Sigmoid colon (tissue), 7 donors: ENCODE measurements around the gene AMOT. TPM values are rescaled to one million over a fixed set of nuclear protein-coding genes. Genes with fewer than 3 reads are reported as not detected.

ENCODE experiments used
- DNase-seq: peaks from one replicate; pipeline ENCODE4 v3.0.0-alpha.2; 2019
- H3K27ac ChIP-seq, 4 donors: fragments of 200-600 bp; sonication (generic); one replicate each; pipeline ENCODE4 v1.5.1; 2016 to 2019; ENCODE audit warnings: mild to moderate bottlenecking in 1 of 4
- H3K27me3 ChIP-seq, 3 donors: fragments of 200-600 bp; sonication (generic); one replicate each; pipeline ENCODE4 v1.5.1; 2019; ENCODE audit warnings: mild to moderate bottlenecking in 1 of 3
- H3K36me3 ChIP-seq, 4 donors: fragments of 200-600 bp; sonication (generic); one replicate each; pipeline ENCODE4 v1.5.1; 2016 to 2019
- H3K4me1 ChIP-seq, 4 donors: fragments of 200-600 bp; sonication (generic); one replicate each; pipeline ENCODE4 v1.5.1; 2017 to 2019
- H3K4me3 ChIP-seq, 4 donors: fragments of 200-600 bp; sonication (generic); one replicate each; pipeline ENCODE4 v1.5.1; 2017 to 2019; ENCODE audit warnings: mild to moderate bottlenecking in 2 of 4, moderate library complexity in 1 of 4
- H3K9me3 ChIP-seq, 4 donors: fragments of 200-600 bp in 3 of 4; sonication (generic) in 3 of 4; one replicate each; pipeline versions ENCODE4 v1.5.1 to v1.6.1; 2013 to 2019
- CTCF ChIP-seq, 4 experiments: fragments of 450-650 bp in 3 of 4; fragments of 200-600 bp in 1 of 4; IDR thresholded peaks; one replicate each; pipeline ENCODE4 v1.5.1; 2016 to 2019; ENCODE audit warnings: antibody characterized with exemption in 4 of 4, mild to moderate bottlenecking in 3 of 4, moderate library complexity in 2 of 4
- EP300 ChIP-seq, 4 donors: sonication (generic); formaldehyde crosslinking; IDR thresholded peaks; one replicate each; pipeline ENCODE4 v1.6.1; 2017; ENCODE audit warnings: antibody characterized with exemption in 4 of 4
- POLR2A ChIP-seq, 2 donors: fragments of 450-650 bp; IDR thresholded peaks; one replicate each; pipeline ENCODE4 v1.6.1; 2016; ENCODE audit warnings: antibody characterized with exemption in 2 of 2, mild to moderate bottlenecking in 2 of 2, moderate library complexity in 2 of 2
- POLR2AphosphoS5 ChIP-seq, 4 donors: sonication (generic); formaldehyde crosslinking; IDR thresholded peaks; one replicate each; pipeline ENCODE4 v1.6.1; 2017; ENCODE audit warnings: antibody characterized with exemption in 4 of 4
- WGBS, 2 donors: extraction: QIAGEN DNeasy Blood & Tissue Kit; methylation state at CpG; one replicate each; pipeline ENCODE4 v1.1.7; 2013; 5-methylcytosine and 5-hydroxymethylcytosine counted together
- intact Hi-C: fragments of 100-400 bp; cut with DNase I; formaldehyde crosslinking; loops from one replicate; pipeline ENCODE4 v1.15.1; 2023
- polyA plus RNA-seq, 3 donors: library from polyadenylated mRNA; stranded (reverse); fragments of 200-250 nt; gene quantifications; one replicate each; pipeline ENCODE4 v1.2.3, GENCODE V29; 2013
- total RNA-seq, 4 donors: library from RNA; depleted of rRNA; stranded (reverse); fragments of >200 nt; gene quantifications; one replicate each; pipeline ENCODE4 v1.1.0, GENCODE V29; 2016
- donor health status: healthy with polysubstance abuse.
- donor health status: Bipolar disorder and iron deficiency.
- donor health status: healthy.

Gene AMOT
- total and polyA plus RNA-seq, 7 donors: 2.1 to 31.9 (median 14.1) TPM

DNA sequence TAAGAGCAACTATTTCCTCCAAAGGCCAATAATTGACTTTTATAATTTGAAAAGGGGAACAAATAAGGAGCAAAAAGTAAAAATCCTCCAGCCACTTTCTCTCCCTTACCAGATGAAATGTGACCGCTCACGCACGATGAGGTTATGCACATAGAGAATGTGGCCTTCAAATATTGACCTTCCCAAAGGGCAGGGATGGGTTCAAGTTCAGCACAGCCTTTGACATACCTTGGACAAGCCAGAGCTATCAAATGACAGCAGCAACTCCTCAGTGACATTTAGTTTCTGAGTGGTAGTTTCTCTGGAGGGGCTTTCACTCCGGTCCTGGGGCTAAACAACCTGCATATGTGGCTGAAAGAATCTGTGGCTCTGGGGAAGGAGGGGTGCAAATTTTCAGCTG lies 50.7 kb downstream of the AMOT start:
- no peak for DNase-seq
- H3K36me3 ChIP-seq: peaks cover 0 to 8% (median 0%) of the 10 kb centered on the region in 4 donors
- H3K4me3 ChIP-seq: no peak overlapping the region
- no peak overlapping the region for H3K27ac ChIP-seq
- TF ChIP-seq POLR2A (IDR thresholded peaks at IDR 0.05) (no peak), POLR2AphosphoS5 (IDR thresholded peaks at IDR 0.05) (no peak), EP300 (IDR thresholded peaks at IDR 0.05) (no peak), CTCF (IDR thresholded peaks at IDR 0.05) (no peak)
- no peaks in the 10 kb centered on the region for H3K9me3 ChIP-seq
- no peaks in the 10 kb centered on the region for H3K4me1 ChIP-seq
- intact Hi-C loops: no loop called here
- no peaks in the 10 kb centered on the region for H3K27me3 ChIP-seq
- WGBS, 2 donors: 96 to 97% methylated on average over 4 of the region's 4 CpGs

GRCh38 chrX:112786076-112786475 lies 54.6 kb downstream of the AMOT start:
- no peaks in the 10 kb centered on the region for H3K4me1 ChIP-seq
- H3K36me3 ChIP-seq: peaks cover 0 to 4% (median 0%) of the 10 kb centered on the region in 4 donors
- no peak for TF ChIP-seq POLR2A (IDR thresholded peaks at IDR 0.05)
- TF ChIP-seq CTCF (IDR thresholded peaks at IDR 0.05): no peak
- no peak for TF ChIP-seq POLR2AphosphoS5 (IDR thresholded peaks at IDR 0.05)
- TF ChIP-seq EP300 (IDR thresholded peaks at IDR 0.05): no peak
- intact Hi-C loops: no loop called here
- DNase-seq: no peak
- H3K27me3 ChIP-seq: no peaks in the 10 kb centered on the region
- no peak overlapping the region for H3K4me3 ChIP-seq
- H3K27ac ChIP-seq: no peak overlapping the region
- WGBS, 2 donors: 52 to 76% methylated on average over 2 of the region's 2 CpGs
- no peaks in the 10 kb centered on the region for H3K9me3 ChIP-seq

DNA sequence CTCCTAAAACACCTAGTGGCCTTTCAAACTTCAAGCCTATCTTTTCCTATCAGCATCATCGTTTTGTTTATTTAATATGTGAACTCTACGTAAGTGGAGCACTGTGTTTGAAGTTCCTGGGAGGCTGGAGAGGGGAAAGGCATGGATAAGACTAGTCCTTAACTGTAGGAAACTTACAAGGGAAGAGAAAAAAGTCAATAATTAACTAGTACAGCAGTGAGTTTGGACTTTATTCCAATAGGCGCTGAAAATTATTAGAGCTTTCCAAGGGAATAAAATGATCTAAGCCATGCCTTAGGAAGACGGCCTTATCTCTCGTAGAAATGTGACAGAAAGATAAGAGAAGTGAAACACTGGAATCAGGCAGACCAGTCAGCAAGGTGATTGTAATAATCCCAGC lies 55.3 kb downstream of the AMOT start:
- no peak for DNase-seq
- WGBS, 2 donors: 18 to 69% methylated on average over 5 of the region's 5 CpGs
- Histone ChIP-seq H3K27me3 (no peaks in the 10 kb centered on the region), H3K36me3 (peaks cover 0 to 7% (median 0%) of the 10 kb centered on the region in 4 donors), H3K9me3 (no peaks in the 10 kb centered on the region), H3K4me1 (no peaks in the 10 kb centered on the region), H3K4me3 (no peak overlapping the region), H3K27ac (no peak overlapping the region)
- intact Hi-C loops: no loop called here
- TF ChIP-seq CTCF (IDR thresholded peaks at IDR 0.05): no peak
- no peak for TF ChIP-seq POLR2A (IDR thresholded peaks at IDR 0.05)
- TF ChIP-seq EP300 (IDR thresholded peaks at IDR 0.05): no peak

DNA sequence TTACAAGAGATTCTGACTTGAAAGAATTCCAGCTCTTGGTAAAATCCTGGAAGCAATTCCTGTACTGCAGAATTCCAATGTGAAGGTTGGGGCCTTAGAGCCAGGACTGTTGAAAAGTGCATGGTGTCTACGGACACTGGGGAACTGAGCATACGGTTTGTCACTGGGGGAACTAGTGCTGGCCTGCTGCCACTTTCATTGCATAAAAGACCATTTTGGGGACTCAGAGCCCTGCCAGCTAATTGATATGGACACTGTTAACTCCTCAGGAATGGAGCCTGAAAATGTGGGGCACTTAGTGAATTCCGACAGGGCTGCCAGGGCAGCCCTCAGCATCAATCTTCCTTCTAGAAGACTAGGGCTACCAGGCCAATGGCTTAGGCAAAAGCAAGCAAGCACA lies 55.9 kb downstream of the AMOT start:
- no peak overlapping the region for H3K27ac ChIP-seq
- H3K9me3 ChIP-seq: no peaks in the 10 kb centered on the region
- WGBS, 2 donors: 92 to 94% methylated on average over 3 of the region's 3 CpGs
- no peaks in the 10 kb centered on the region for H3K27me3 ChIP-seq
- intact Hi-C loops: no loop called here
- no peaks in the 10 kb centered on the region for H3K4me1 ChIP-seq
- TF ChIP-seq EP300 (IDR thresholded peaks at IDR 0.05) (no peak), POLR2A (IDR thresholded peaks at IDR 0.05) (no peak), POLR2AphosphoS5 (IDR thresholded peaks at IDR 0.05) (no peak), CTCF (IDR thresholded peaks at IDR 0.05) (no peak)
- no peak overlapping the region for H3K4me3 ChIP-seq
- no peak for DNase-seq
- H3K36me3 ChIP-seq: peaks cover 0 to 9% (median 0%) of the 10 kb centered on the region in 4 donors

DNA sequence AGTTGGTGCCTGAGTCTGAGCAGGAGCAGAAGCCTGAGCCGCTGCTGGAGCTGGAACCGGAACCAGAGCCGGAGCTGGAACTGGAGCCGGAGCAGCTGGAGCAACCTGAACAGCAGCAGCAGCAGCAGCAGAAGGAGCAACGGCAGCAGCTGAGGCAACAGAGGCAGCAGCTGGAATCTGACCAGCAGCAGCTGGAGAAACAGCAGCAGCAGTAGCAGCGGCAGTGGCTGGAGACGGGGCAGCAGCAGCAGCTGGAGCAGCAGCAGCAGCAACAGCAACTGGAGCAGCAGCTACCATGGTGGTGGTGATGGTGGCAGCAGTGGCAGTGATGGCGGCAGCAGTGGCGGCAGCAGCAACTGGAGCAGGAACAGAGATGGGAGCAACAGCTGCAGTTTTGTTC lies 61.5 kb downstream of the AMOT start:
- TF ChIP-seq CTCF (IDR thresholded peaks at IDR 0.05) (no peak), POLR2AphosphoS5 (IDR thresholded peaks at IDR 0.05) (no peak), EP300 (IDR thresholded peaks at IDR 0.05) (no peak), POLR2A (IDR thresholded peaks at IDR 0.05) (no peak)
- DNase-seq: no peak
- intact Hi-C loops: no loop called here

More for the DNA sequence above, 61.5 kb downstream of the AMOT start:
- Histone ChIP-seq H3K9me3 (no peaks in the 10 kb centered on the region), H3K27ac (no peak overlapping the region), H3K4me3 (no peak overlapping the region), H3K27me3 (no peaks in the 10 kb centered on the region), H3K4me1 (no peaks in the 10 kb centered on the region), H3K36me3 (peaks cover 0 to 23% (median 0%) of the 10 kb centered on the region in 4 donors)
- WGBS, 2 donors: 93 to 96% methylated on average over 9 of the region's 9 CpGs
